GM23338 (cell line): ENCODE results near the gene MACO1.

Source experiments
- CREB1 ChIP-seq: fragments of 250-450 bp; sonication (Bioruptor Pico); IDR thresholded peaks from 2 replicates; pipeline ENCODE4 v1.5.0; 2020; ENCODE audit warnings: low read depth, mild to moderate bottlenecking, moderate library complexity
- CTCF ChIP-seq, 2 experiments: fragments of 200-600 bp in 1 of 2; sonication (generic) in 1 of 2; conservative IDR thresholded peaks; 2 replicates each; pipeline versions ENCODE4 v1.5.1 to v1.6.1; 2016 to 2017; ENCODE audit warnings: antibody characterized with exemption in 2 of 2, low read depth in 2 of 2, mild to moderate bottlenecking in 2 of 2, moderate library complexity in 1 of 2
- ETS1 ChIP-seq: IDR thresholded peaks from 2 replicates; pipeline ENCODE4 v1.6.1; 2016; ENCODE audit warnings: antibody characterized with exemption
- EZH2 ChIP-seq: fragments of 200-600 bp; sonication (generic); IDR thresholded peaks from one replicate; pipeline ENCODE4 v1.8.0; 2017; ENCODE audit warnings: antibody characterized with exemption, mild to moderate bottlenecking, low read depth; ENCODE audit not compliant: unreplicated experiment
- EZH2phosphoT487 ChIP-seq: fragments of 200-600 bp; sonication (generic); IDR thresholded peaks from one replicate; pipeline ENCODE4 v1.8.1; 2018; ENCODE audit warnings: antibody characterized with exemption; ENCODE audit not compliant: unreplicated experiment
- JUNB ChIP-seq: IDR thresholded peaks from one replicate; pipeline ENCODE4 v1.6.1; 2016; ENCODE audit warnings: antibody characterized with exemption; ENCODE audit not compliant: unreplicated experiment
- NANOG ChIP-seq: IDR thresholded peaks from 2 replicates; pipeline ENCODE4 v1.6.1; 2016; ENCODE audit warnings: antibody characterized with exemption, borderline replicate concordance
- POLR2AphosphoS5 ChIP-seq: IDR thresholded peaks from 2 replicates; pipeline ENCODE4 v1.6.1; 2016; ENCODE audit warnings: antibody characterized with exemption, low read depth
- STAT1 ChIP-seq: IDR thresholded peaks from one replicate; pipeline ENCODE4 v1.6.1; 2016; ENCODE audit warnings: antibody characterized with exemption; ENCODE audit not compliant: unreplicated experiment
- ZNF114 ChIP-seq: fragments of 250-450 bp; sonication (Bioruptor Pico); IDR thresholded peaks from 2 replicates; pipeline ENCODE4 v1.5.0; 2020; ENCODE audit warnings: mild to moderate bottlenecking, moderate library complexity
- ZNF331 ChIP-seq: fragments of 250-450 bp; sonication (Bioruptor Pico); IDR thresholded peaks from 2 replicates; pipeline ENCODE4 v1.5.0; 2020; ENCODE audit warnings: low read depth, mild to moderate bottlenecking, moderate library complexity
- ZNF462 ChIP-seq: fragments of 250-450 bp; sonication (Bioruptor Pico); IDR thresholded peaks from 2 replicates; pipeline ENCODE4 v1.5.0; 2020; ENCODE audit warnings: mild to moderate bottlenecking, moderate library complexity
- TF ChIP-seq, protein P1 (sequence below): IDR thresholded peaks from one replicate; pipeline ENCODE4 v1.6.1; 2018; ENCODE audit warnings: antibody characterized with exemption; ENCODE audit not compliant: unreplicated experiment

DNA sequence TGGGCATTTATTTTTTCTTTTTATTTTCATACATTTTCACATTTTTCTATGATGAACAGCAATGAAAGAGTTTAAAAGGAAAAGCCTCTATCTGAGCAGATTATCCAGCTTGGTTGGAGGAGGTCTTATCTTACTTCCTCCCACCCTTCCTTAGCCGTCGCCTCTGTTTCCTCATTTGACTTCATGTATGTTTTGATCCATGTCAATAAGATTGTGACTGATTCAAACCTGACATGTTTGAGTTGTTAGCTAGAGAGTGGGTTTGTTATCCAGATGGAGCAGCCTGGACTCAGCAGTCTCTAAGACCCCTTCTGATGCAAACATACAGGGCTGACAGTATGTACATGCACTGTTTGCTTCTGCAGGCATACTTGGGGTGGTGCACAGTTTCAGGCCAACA lies 31.2 kb downstream of the MACO1 start:
- TF ChIP-seq CTCF (conservative IDR thresholded peaks at IDR 0.05; ENCODE audit: low read depth in 2 of 2): no peak
- TF ChIP-seq EZH2phosphoT487: no peak
- no peak for TF ChIP-seq POLR2AphosphoS5
- TF ChIP-seq, protein P1, sequence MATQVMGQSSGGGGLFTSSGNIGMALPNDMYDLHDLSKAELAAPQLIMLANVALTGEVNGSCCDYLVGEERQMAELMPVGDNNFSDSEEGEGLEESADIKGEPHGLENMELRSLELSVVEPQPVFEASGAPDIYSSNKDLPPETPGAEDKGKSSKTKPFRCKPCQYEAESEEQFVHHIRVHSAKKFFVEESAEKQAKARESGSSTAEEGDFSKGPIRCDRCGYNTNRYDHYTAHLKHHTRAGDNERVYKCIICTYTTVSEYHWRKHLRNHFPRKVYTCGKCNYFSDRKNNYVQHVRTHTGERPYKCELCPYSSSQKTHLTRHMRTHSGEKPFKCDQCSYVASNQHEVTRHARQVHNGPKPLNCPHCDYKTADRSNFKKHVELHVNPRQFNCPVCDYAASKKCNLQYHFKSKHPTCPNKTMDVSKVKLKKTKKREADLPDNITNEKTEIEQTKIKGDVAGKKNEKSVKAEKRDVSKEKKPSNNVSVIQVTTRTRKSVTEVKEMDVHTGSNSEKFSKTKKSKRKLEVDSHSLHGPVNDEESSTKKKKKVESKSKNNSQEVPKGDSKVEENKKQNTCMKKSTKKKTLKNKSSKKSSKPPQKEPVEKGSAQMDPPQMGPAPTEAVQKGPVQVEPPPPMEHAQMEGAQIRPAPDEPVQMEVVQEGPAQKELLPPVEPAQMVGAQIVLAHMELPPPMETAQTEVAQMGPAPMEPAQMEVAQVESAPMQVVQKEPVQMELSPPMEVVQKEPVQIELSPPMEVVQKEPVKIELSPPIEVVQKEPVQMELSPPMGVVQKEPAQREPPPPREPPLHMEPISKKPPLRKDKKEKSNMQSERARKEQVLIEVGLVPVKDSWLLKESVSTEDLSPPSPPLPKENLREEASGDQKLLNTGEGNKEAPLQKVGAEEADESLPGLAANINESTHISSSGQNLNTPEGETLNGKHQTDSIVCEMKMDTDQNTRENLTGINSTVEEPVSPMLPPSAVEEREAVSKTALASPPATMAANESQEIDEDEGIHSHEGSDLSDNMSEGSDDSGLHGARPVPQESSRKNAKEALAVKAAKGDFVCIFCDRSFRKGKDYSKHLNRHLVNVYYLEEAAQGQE: no peak
- TF ChIP-seq ZNF331 (CRISPR knock-in tag): no peak
- no peak for TF ChIP-seq JUNB
- TF ChIP-seq CREB1 (CRISPR knock-in tag): no peak
- no peak for TF ChIP-seq ETS1
- no peak for TF ChIP-seq EZH2
- no peak for TF ChIP-seq ZNF114 (CRISPR knock-in tag)
- no peak for TF ChIP-seq STAT1
- no peak for TF ChIP-seq ZNF462 (CRISPR knock-in tag)
- TF ChIP-seq NANOG: no peak
